Nephron (organoid): ENCODE data around the gene NCOA3.

Source experiments
- H3K27ac Mint-ChIP-seq, 3 experiments: 2 replicates each; pipeline ENCODE4 v1.8.0; 2020; ENCODE audit warnings: mixed read lengths in 3 of 3, mild to moderate bottlenecking in 2 of 3, moderate library complexity in 1 of 3
- H3K27me3 Mint-ChIP-seq: 2 replicates; pipeline ENCODE4 v1.8.0; 2021; ENCODE audit warnings: low read depth, mild to moderate bottlenecking, moderate library complexity, mixed read lengths
- H3K36me3 Mint-ChIP-seq: 2 replicates; pipeline ENCODE4 v1.8.0; 2020; ENCODE audit warnings: low read depth, mixed read lengths
- H3K4me1 Mint-ChIP-seq: 2 replicates; pipeline ENCODE4 v1.8.0; 2020; ENCODE audit warnings: mixed read lengths
- H3K4me3 Mint-ChIP-seq, 3 experiments: 2 replicates each; pipeline ENCODE4 v1.8.0; 2020; ENCODE audit warnings: mild to moderate bottlenecking in 3 of 3, mixed read lengths in 3 of 3, moderate library complexity in 2 of 3
- H3K9me3 Mint-ChIP-seq: 2 replicates; pipeline ENCODE4 v1.8.0; 2020; ENCODE audit warnings: mixed read lengths
- CTCF ChIP-seq, 3 experiments: fragments of 200-600 bp; sonication (generic); IDR thresholded peaks; one replicate each; pipeline ENCODE4 v1.5.0; 2021; ENCODE audit warnings: antibody characterized with exemption in 3 of 3; ENCODE audit not compliant: unreplicated experiment in 3 of 3

Gene NCOA3

GRCh38 chr20:47501482-47502270, at the start of gene NCOA3:
NCOA3 (plus strand) TSS chr20:47501887; CDS start chr20:47622248, 120,361 bp downstream.
- H3K27ac Mint-ChIP-seq = peak within 1 kb of the TSS; percentile 85 to 98 (median 98)
- peaks cover 24% of the 10 kb centered on the region for H3K4me1 Mint-ChIP-seq
- peak within 1 kb of the TSS; percentile 100 for H3K4me3 Mint-ChIP-seq

GRCh38 chr20:47452736-47453161, 48.9 kb upstream of the NCOA3 start:
- H3K9me3 Mint-ChIP-seq = no peaks in the 10 kb centered on the region
- no peak overlapping the region for H3K27ac Mint-ChIP-seq
- no peaks in the 10 kb centered on the region for H3K4me1 Mint-ChIP-seq
- no peaks in the 10 kb centered on the region for H3K27me3 Mint-ChIP-seq
- no peaks in the 10 kb centered on the region for H3K36me3 Mint-ChIP-seq
- TF ChIP-seq CTCF (IDR thresholded peaks at IDR 0.05; ENCODE audit: unreplicated experiment in 3 of 3) = no peak
- no peak overlapping the region for H3K4me3 Mint-ChIP-seq

More at GRCh38 chr20:47501482-47502270, at the start of gene NCOA3:
- Mint-ChIP-seq H3K36me3 (no peaks in the 10 kb centered on the region), H3K9me3 (no peaks in the 10 kb centered on the region), H3K27me3 (peaks cover 4% of the 10 kb centered on the region)
- TF ChIP-seq CTCF (IDR thresholded peaks at IDR 0.05; ENCODE audit: unreplicated experiment in 3 of 3) = peak; percentile 41 to 55 (median 53)

GRCh38 chr20:47453167-47453782, 48.4 kb upstream of the NCOA3 start:
- Mint-ChIP-seq H3K4me3 (no peak overlapping the region), H3K27ac (no peak overlapping the region), H3K27me3 (no peaks in the 10 kb centered on the region), H3K36me3 (no peaks in the 10 kb centered on the region), H3K9me3 (no peaks in the 10 kb centered on the region), H3K4me1 (no peaks in the 10 kb centered on the region)
- no peak for TF ChIP-seq CTCF (IDR thresholded peaks at IDR 0.05; ENCODE audit: unreplicated experiment in 3 of 3)

- TF ChIP-seq CTCF (IDR thresholded peaks at IDR 0.05; ENCODE audit: unreplicated experiment in 3 of 3) = no peak
- Mint-ChIP-seq H3K9me3 (no peaks in the 10 kb centered on the region), H3K27me3 (no peaks in the 10 kb centered on the region), H3K4me3 (no peak overlapping the region), H3K36me3 (no peaks in the 10 kb centered on the region), H3K4me1 (no peaks in the 10 kb centered on the region), H3K27ac (no peak overlapping the region)
Measured at GRCh38 chr20:47454298-47455132, 47.2 kb upstream of the NCOA3 start.

GRCh38 chr20:47455133-47456040, 46.3 kb upstream of the NCOA3 start:
- Mint-ChIP-seq H3K27me3 (no peaks in the 10 kb centered on the region), H3K4me3 (no peak overlapping the region), H3K36me3 (no peaks in the 10 kb centered on the region), H3K9me3 (no peaks in the 10 kb centered on the region), H3K27ac (no peak overlapping the region), H3K4me1 (no peaks in the 10 kb centered on the region)
- TF ChIP-seq CTCF (IDR thresholded peaks at IDR 0.05; ENCODE audit: unreplicated experiment in 3 of 3) = no peak
